K562 (cell line): ENCODE measurements around the gene DNAH17. TPM values are rescaled to one million over a fixed set of nuclear protein-coding genes. Genes with fewer than 3 reads are reported as not detected.
A peak's percentile ranks its signal among the peaks of the same experiment; 100 is the strongest.

Source experiments
- CHD4 ChIP-seq: fragments of 200-600 bp; sonication (generic); IDR thresholded peaks from 3 replicates; pipeline ENCODE4 v1.6.1; 2012; ENCODE audit warnings: low read depth, mild to moderate bottlenecking, mixed read lengths, low read length, inconsistent platforms; ENCODE audit not compliant: insufficient read depth, insufficient replicate concordance, poor library complexity, severe bottlenecking
- CSDE1 ChIP-seq, 2 experiments: fragments of 450-650 bp; IDR thresholded peaks; 2 replicates each; pipeline ENCODE4 v1.6.1; 2016; ENCODE audit warnings: mild to moderate bottlenecking in 1 of 2
- GATAD2A ChIP-seq: fragments of 450-650 bp; IDR thresholded peaks from 2 replicates; pipeline ENCODE4 v1.6.1; 2017
- HMBOX1 ChIP-seq: sonication (generic); IDR thresholded peaks from 2 replicates; pipeline ENCODE4 v1.6.1; 2016
- IFI16 ChIP-seq: fragments of 250-450 bp; sonication (Bioruptor Pico); IDR thresholded peaks from 2 replicates; pipeline ENCODE4 v2.1.2; 2022; ENCODE audit warnings: mild to moderate bottlenecking, inconsistent platforms
- MED1 ChIP-seq: sonication (generic); formaldehyde crosslinking; IDR thresholded peaks from 2 replicates; pipeline ENCODE4 v1.8.1; 2023; ENCODE audit warnings: missing genetic modification reagents, borderline replicate concordance
- MLX ChIP-seq, 2 experiments: fragments of 450-650 bp in 1 of 2; sonication (generic) in 1 of 2; formaldehyde crosslinking; conservative IDR thresholded peaks; 2 replicates each; pipeline versions ENCODE4 v1.4.0 to v1.8.1; 2020 to 2022; ENCODE audit warnings: mild to moderate bottlenecking in 1 of 2, missing genetic modification reagents in 1 of 2
- MNT ChIP-seq, 2 experiments: fragments of 450-650 bp; conservative IDR thresholded peaks; 2 replicates each; pipeline ENCODE4 v1.6.1; 2017; ENCODE audit warnings: mild to moderate bottlenecking in 2 of 2, moderate library complexity in 2 of 2
- PHB2 ChIP-seq: fragments of 450-650 bp; IDR thresholded peaks from 2 replicates; pipeline ENCODE4 v1.6.1; 2017; ENCODE audit warnings: low read depth
- POLR2G ChIP-seq: fragments of 200-400 bp; formaldehyde crosslinking; IDR thresholded peaks from 2 replicates; pipeline ENCODE4 v1.6.1; 2017; ENCODE audit warnings: low read depth, mild to moderate bottlenecking, antibody characterized with exemption, low read length, moderate library complexity
- PURB ChIP-seq: sonication (generic); formaldehyde crosslinking; IDR thresholded peaks from 2 replicates; pipeline ENCODE4 v1.9.0; 2021; ENCODE audit warnings: low read depth, mild to moderate bottlenecking, missing genetic modification reagents
- RAD51 ChIP-seq: fragments of 450-650 bp; IDR thresholded peaks from 2 replicates; pipeline ENCODE4 v1.7.1; 2016; ENCODE audit warnings: low read depth, mild to moderate bottlenecking, borderline replicate concordance
- TEAD1 ChIP-seq, 2 experiments: fragments of 450-650 bp in 1 of 2; sonication (generic) in 1 of 2; formaldehyde crosslinking; IDR thresholded peaks; 2 replicates each; pipeline versions ENCODE4 v1.4.0 to v1.8.0; 2020 to 2022; ENCODE audit warnings: mild to moderate bottlenecking in 2 of 2, missing genetic modification reagents in 1 of 2
- ZNF408 ChIP-seq: fragments of 250-450 bp; sonication (Bioruptor Pico); IDR thresholded peaks from 2 replicates; pipeline ENCODE4 v1.4.0; 2020; ENCODE audit warnings: low read depth, mild to moderate bottlenecking, moderate library complexity
- ZNF668 ChIP-seq: fragments of 250-450 bp; sonication (Bioruptor Pico); IDR thresholded peaks from 2 replicates; pipeline ENCODE4 v1.8.0; 2022; ENCODE audit warnings: mild to moderate bottlenecking, inconsistent platforms
- polyA plus RNA-seq, 8 experiments: library from polyadenylated mRNA; depleted of rRNA in 4 of 8; stranded (reverse) in 5 of 8; unstranded in 3 of 8; fragments of >200 nt; fragmentation: Nextera tagmentation in 2 of 8; fragmentation: Illumina TruSeq in 1 of 8; extraction: Ambion mirVana in 2 of 8; extraction: Trizol in 1 of 8; gene quantifications; 2 replicates each; pipeline versions ENCODE4 v1.2.1 to v1.2.3, GENCODE V29; 2011 to 2014; ENCODE audit warnings: inconsistent platforms in 1 of 8, missing spikeins in 1 of 8
- total RNA-seq, 7 experiments: library from RNA; depleted of rRNA in 6 of 7; stranded (reverse); fragments of >200 nt in 6 of 7; fragmentation: Illumina TruSeq in 2 of 7; extraction: Trizol in 2 of 7; gene quantifications; 2 replicates each; pipeline versions ENCODE4 v1.2.1 to v1.2.3, GENCODE V29; 2011 to 2021; ENCODE audit warnings: low replicate concordance in 1 of 7
- TF ChIP-seq, protein P1 (sequence below): fragments of 450-650 bp; IDR thresholded peaks from 2 replicates; pipeline ENCODE4 v1.6.1; 2017; ENCODE audit warnings: antibody characterized with exemption, mild to moderate bottlenecking
- TF ChIP-seq, protein P2 (sequence below): sonication (generic); formaldehyde crosslinking; IDR thresholded peaks from 2 replicates; pipeline ENCODE4 v1.8.0; 2022; ENCODE audit warnings: missing genetic modification reagents, mild to moderate bottlenecking, borderline replicate concordance
- TF ChIP-seq, protein P3 (sequence below): sonication (generic); formaldehyde crosslinking; IDR thresholded peaks from 2 replicates; pipeline ENCODE4 v1.9.0; 2022; ENCODE audit warnings: mild to moderate bottlenecking, missing genetic modification reagents

Gene DNAH17
- total and polyA plus RNA-seq, 9 of the 15 experiments (the other 6 are each of a cell fraction or from before 2014, with no cell fraction given), result under 0.01 to 0.06 (median 0.03) TPM; not detected in 5

- peak in 1 of 2 experiments; percentile 35; a peak in 1 of 4 replicates for TF ChIP-seq MNT (conservative IDR thresholded peaks at IDR 0.05)
- no peak for TF ChIP-seq POLR2G
- TF ChIP-seq MLX (CRISPR knock-in tag; conservative IDR thresholded peaks at IDR 0.05), result no peak
- TF ChIP-seq CHD4, result no peak
- TF ChIP-seq, protein P1, sequence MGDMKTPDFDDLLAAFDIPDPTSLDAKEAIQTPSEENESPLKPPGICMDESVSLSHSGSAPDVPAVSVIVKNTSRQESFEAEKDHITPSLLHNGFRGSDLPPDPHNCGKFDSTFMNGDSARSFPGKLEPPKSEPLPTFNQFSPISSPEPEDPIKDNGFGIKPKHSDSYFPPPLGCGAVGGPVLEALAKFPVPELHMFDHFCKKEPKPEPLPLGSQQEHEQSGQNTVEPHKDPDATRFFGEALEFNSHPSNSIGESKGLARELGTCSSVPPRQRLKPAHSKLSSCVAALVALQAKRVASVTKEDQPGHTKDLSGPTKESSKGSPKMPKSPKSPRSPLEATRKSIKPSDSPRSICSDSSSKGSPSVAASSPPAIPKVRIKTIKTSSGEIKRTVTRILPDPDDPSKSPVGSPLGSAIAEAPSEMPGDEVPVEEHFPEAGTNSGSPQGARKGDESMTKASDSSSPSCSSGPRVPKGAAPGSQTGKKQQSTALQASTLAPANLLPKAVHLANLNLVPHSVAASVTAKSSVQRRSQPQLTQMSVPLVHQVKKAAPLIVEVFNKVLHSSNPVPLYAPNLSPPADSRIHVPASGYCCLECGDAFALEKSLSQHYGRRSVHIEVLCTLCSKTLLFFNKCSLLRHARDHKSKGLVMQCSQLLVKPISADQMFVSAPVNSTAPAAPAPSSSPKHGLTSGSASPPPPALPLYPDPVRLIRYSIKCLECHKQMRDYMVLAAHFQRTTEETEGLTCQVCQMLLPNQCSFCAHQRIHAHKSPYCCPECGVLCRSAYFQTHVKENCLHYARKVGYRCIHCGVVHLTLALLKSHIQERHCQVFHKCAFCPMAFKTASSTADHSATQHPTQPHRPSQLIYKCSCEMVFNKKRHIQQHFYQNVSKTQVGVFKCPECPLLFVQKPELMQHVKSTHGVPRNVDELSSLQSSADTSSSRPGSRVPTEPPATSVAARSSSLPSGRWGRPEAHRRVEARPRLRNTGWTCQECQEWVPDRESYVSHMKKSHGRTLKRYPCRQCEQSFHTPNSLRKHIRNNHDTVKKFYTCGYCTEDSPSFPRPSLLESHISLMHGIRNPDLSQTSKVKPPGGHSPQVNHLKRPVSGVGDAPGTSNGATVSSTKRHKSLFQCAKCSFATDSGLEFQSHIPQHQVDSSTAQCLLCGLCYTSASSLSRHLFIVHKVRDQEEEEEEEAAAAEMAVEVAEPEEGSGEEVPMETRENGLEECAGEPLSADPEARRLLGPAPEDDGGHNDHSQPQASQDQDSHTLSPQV, result 0 out of 2 replicates have a peak, but pooled peaks have one; percentile 39
- TF ChIP-seq ZNF408, result no peak
- no peak for TF ChIP-seq GATAD2A
- TF ChIP-seq, protein P2, sequence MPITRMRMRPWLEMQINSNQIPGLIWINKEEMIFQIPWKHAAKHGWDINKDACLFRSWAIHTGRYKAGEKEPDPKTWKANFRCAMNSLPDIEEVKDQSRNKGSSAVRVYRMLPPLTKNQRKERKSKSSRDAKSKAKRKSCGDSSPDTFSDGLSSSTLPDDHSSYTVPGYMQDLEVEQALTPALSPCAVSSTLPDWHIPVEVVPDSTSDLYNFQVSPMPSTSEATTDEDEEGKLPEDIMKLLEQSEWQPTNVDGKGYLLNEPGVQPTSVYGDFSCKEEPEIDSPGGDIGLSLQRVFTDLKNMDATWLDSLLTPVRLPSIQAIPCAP (CRISPR knock-in tag), result no peak
- peak in 1 of 2 experiments; percentile 52; a peak in 1 of 4 replicates for TF ChIP-seq TEAD1 (CRISPR knock-in tag; IDR thresholded peaks at IDR 0.05)
- TF ChIP-seq HMBOX1, result peak; percentile 33; the same call in 1 of the 2 replicates
- no peak for TF ChIP-seq CSDE1 (IDR thresholded peaks at IDR 0.05)
- no peak for TF ChIP-seq PHB2
- no peak for TF ChIP-seq IFI16 (CRISPR knock-in tag)
- TF ChIP-seq PURB (CRISPR knock-in tag), result no peak
- no peak for TF ChIP-seq ZNF668 (CRISPR knock-in tag)
- TF ChIP-seq, protein P3, sequence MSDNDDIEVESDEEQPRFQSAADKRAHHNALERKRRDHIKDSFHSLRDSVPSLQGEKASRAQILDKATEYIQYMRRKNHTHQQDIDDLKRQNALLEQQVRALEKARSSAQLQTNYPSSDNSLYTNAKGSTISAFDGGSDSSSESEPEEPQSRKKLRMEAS (CRISPR knock-in tag), result no peak
- TF ChIP-seq RAD51, result no peak
- no peak for TF ChIP-seq MED1 (CRISPR knock-in tag)
These were observed 155.5 kb downstream of the DNAH17 start (continued) for GRCh38 chr17:78421534-78422266.
